H9 (cell line): ENCODE measurements around the gene UVRAG. TPM values are rescaled to one million over a fixed set of nuclear protein-coding genes. Genes with fewer than 3 reads are reported as not detected.

Experiments used
- DNase-seq: peaks from one replicate; pipeline ENCODE4 v3.0.0-alpha.2; 2017
- H2AFZ ChIP-seq: one replicate; pipeline ENCODE4 v1.6.1; 2013; ENCODE audit warnings: mild to moderate bottlenecking, low read length, control low read depth, moderate library complexity
- H2AK5ac ChIP-seq: 2 replicates; pipeline ENCODE4 v1.6.1; 2013; ENCODE audit warnings: low read length, control low read depth, mixed read lengths; ENCODE audit not compliant: insufficient read length
- H2BK120ac ChIP-seq: one replicate; pipeline ENCODE4 v1.6.1; 2013; ENCODE audit warnings: low read depth, mild to moderate bottlenecking, low read length, control low read depth, inconsistent platforms; ENCODE audit not compliant: poor library complexity, severe bottlenecking
- H2BK12ac ChIP-seq: 2 replicates; pipeline ENCODE4 v1.6.1; 2013; ENCODE audit warnings: low read length, control low read depth, mixed read lengths, low read depth; ENCODE audit not compliant: insufficient read length
- H2BK15ac ChIP-seq: 2 replicates; pipeline ENCODE4 v1.6.1; 2013; ENCODE audit warnings: low read depth, low read length, control low read depth
- H2BK20ac ChIP-seq: one replicate; pipeline ENCODE4 v1.6.1; 2013; ENCODE audit warnings: low read depth, mild to moderate bottlenecking, low read length, control low read depth, inconsistent platforms; ENCODE audit not compliant: poor library complexity, severe bottlenecking
- H2BK5ac ChIP-seq: 2 replicates; pipeline ENCODE4 v1.6.1; 2013; ENCODE audit warnings: low read length, control low read depth, mixed read lengths; ENCODE audit not compliant: insufficient read length
- H3K14ac ChIP-seq: 2 replicates; pipeline ENCODE4 v1.6.1; 2013; ENCODE audit warnings: low read length, control low read depth; ENCODE audit not compliant: insufficient read depth
- H3K18ac ChIP-seq: 2 replicates; pipeline ENCODE4 v1.6.1; 2013; ENCODE audit warnings: low read depth, mild to moderate bottlenecking, mixed read lengths, low read length, control low read depth; ENCODE audit not compliant: insufficient read length
- H3K23ac ChIP-seq: 2 replicates; pipeline ENCODE4 v1.6.1; 2013; ENCODE audit warnings: low read length, control low read depth, mixed read lengths, low read depth; ENCODE audit not compliant: insufficient read length
- H3K23me2 ChIP-seq: 2 replicates; pipeline ENCODE4 v1.6.1; 2013; ENCODE audit warnings: low read depth, mild to moderate bottlenecking, mixed read lengths, low read length, control low read depth; ENCODE audit not compliant: insufficient read length, poor library complexity, severe bottlenecking
- H3K27ac ChIP-seq: 2 replicates; pipeline ENCODE4 v1.5.1; 2013; ENCODE audit warnings: low read length, control low read depth, mixed read lengths, low read depth; ENCODE audit not compliant: insufficient read length
- H3K27me3 ChIP-seq: 2 replicates; pipeline ENCODE4 v1.6.1; 2013; ENCODE audit warnings: low read length, control low read depth, inconsistent platforms; ENCODE audit not compliant: insufficient read depth
- H3K4ac ChIP-seq: 2 replicates; pipeline ENCODE4 v1.6.1; 2013; ENCODE audit warnings: low read depth, mild to moderate bottlenecking, control low read depth, inconsistent platforms, low read length, moderate library complexity
- H3K4me1 ChIP-seq: 2 replicates; pipeline ENCODE4 v1.6.1; 2013; ENCODE audit warnings: low read length, control low read depth, inconsistent platforms; ENCODE audit not compliant: insufficient read depth
- H3K4me2 ChIP-seq: 2 replicates; pipeline ENCODE4 v1.6.1; 2013; ENCODE audit warnings: low read length, control low read depth, mixed read lengths; ENCODE audit not compliant: insufficient read length, insufficient read depth
- H3K56ac ChIP-seq: 2 replicates; pipeline ENCODE4 v1.6.1; 2013; ENCODE audit warnings: low read depth, mild to moderate bottlenecking, mixed read lengths, low read length, control low read depth; ENCODE audit not compliant: insufficient read length
- H3K79me1 ChIP-seq: 2 replicates; pipeline ENCODE4 v1.6.1; 2013; ENCODE audit warnings: low read depth, mild to moderate bottlenecking, moderate library complexity, low read length, control low read depth, inconsistent platforms; ENCODE audit not compliant: insufficient read depth, poor library complexity, severe bottlenecking
- H3K79me2 ChIP-seq: 2 replicates; pipeline ENCODE4 v1.6.1; 2013; ENCODE audit warnings: low read length, control low read depth, inconsistent platforms; ENCODE audit not compliant: insufficient read depth
- H3K9ac ChIP-seq: 2 replicates; pipeline ENCODE4 v1.6.1; 2013; ENCODE audit warnings: low read length, control low read depth, mixed read lengths; ENCODE audit not compliant: insufficient read length; ENCODE audit errors: extremely low read depth
- H3K9me3 ChIP-seq: one replicate; pipeline ENCODE4 v1.6.1; 2013; ENCODE audit warnings: low read depth, low read length, inconsistent platforms; ENCODE audit not compliant: control insufficient read depth
- H3T11ph ChIP-seq: one replicate; pipeline ENCODE4 v1.6.1; 2013; ENCODE audit warnings: mild to moderate bottlenecking, low read length, control low read depth, inconsistent platforms
- H4K20me1 ChIP-seq: one replicate; pipeline ENCODE4 v1.6.1; 2013; ENCODE audit not compliant: control insufficient read depth, insufficient read length, insufficient read depth
- H4K5ac ChIP-seq: 2 replicates; pipeline ENCODE4 v1.6.1; 2013; ENCODE audit warnings: low read depth, mild to moderate bottlenecking, mixed read lengths, low read length, control low read depth; ENCODE audit not compliant: insufficient read length
- H4K8ac ChIP-seq: replicated peaks from 2 replicates; pipeline ENCODE4 v1.6.1; 2013; ENCODE audit warnings: low read length, control low read depth, mixed read lengths, low read depth; ENCODE audit not compliant: insufficient read length
- H4K91ac ChIP-seq: 2 replicates; pipeline ENCODE4 v1.6.1; 2013; ENCODE audit warnings: low read depth, mild to moderate bottlenecking, moderate library complexity, mixed read lengths, low read length, control low read depth; ENCODE audit not compliant: insufficient read length
- H3K27ac Mint-ChIP-seq, 3 experiments: 2 replicates in 2 of 3; 3 replicates in 1 of 3; pipeline ENCODE4 v1.8.0; 2020 to 2021; ENCODE audit warnings: mixed read lengths in 3 of 3, mild to moderate bottlenecking in 1 of 3, moderate library complexity in 1 of 3
- H3K27me3 Mint-ChIP-seq: 2 replicates; pipeline ENCODE4 v1.8.0; 2021; ENCODE audit warnings: low read depth, mild to moderate bottlenecking, moderate library complexity, mixed read lengths
- H3K36me3 Mint-ChIP-seq, 3 experiments: 2 replicates in 2 of 3; 3 replicates in 1 of 3; pipeline ENCODE4 v1.8.0; 2020 to 2021; ENCODE audit warnings: low read depth in 3 of 3, mixed read lengths in 3 of 3; ENCODE audit not compliant: insufficient read depth in 1 of 3
- H3K4me1 Mint-ChIP-seq, 2 experiments: 2 replicates each; pipeline ENCODE4 v1.8.0; 2020; ENCODE audit warnings: mixed read lengths in 2 of 2
- H3K4me3 Mint-ChIP-seq, 2 experiments: 2 replicates in 1 of 2; 3 replicates in 1 of 2; pipeline ENCODE4 v1.8.0; 2020 to 2021; ENCODE audit warnings: mild to moderate bottlenecking in 2 of 2, mixed read lengths in 2 of 2, moderate library complexity in 1 of 2
- H3K9me3 Mint-ChIP-seq, 2 experiments: 2 replicates in 1 of 2; 3 replicates in 1 of 2; pipeline ENCODE4 v1.8.0; 2020; ENCODE audit warnings: mild to moderate bottlenecking in 2 of 2, mixed read lengths in 2 of 2, moderate library complexity in 1 of 2
- CTCF ChIP-seq: fragments of 200-600 bp; sonication (generic); conservative IDR thresholded peaks from 3 replicates; pipeline ENCODE4 v1.8.0; 2021; ENCODE audit warnings: antibody characterized with exemption, mild to moderate bottlenecking
- WGBS: extraction: QIAGEN DNeasy Blood & Tissue Kit; methylation state at CpG from one replicate; pipeline ENCODE4 v1.1.7; 2013; ENCODE audit warnings: missing lambda C conversion rate, low lambda C conversion rate, mixed read lengths; ENCODE audit not compliant: insufficient read length; ENCODE audit errors: extremely low coverage; 5-methylcytosine and 5-hydroxymethylcytosine counted together
- total RNA-seq: library from RNA; stranded (reverse); gene quantifications from 2 replicates; pipeline ENCODE4 v1.2.1, GENCODE V29; 2021

Gene UVRAG
- total RNA-seq, 1 experiment from 2014 or later: 18.5 TPM

GRCh38 chr11:76160856-76161255 lies 345.8 kb downstream of the UVRAG start:
- Mint-ChIP-seq H3K27me3 (peaks cover 52% of the 10 kb centered on the region), H3K9me3 (no peaks in the 10 kb centered on the region; a peak in 1 of 5 replicates), H3K36me3 (no peaks in the 10 kb centered on the region), H3K27ac (no peak overlapping the region), H3K4me1 (0 out of 4 replicates have a peak, but pooled peaks cover 0 to 3% of the 10 kb centered on the region in 2 experiments), H3K4me3 (no peak overlapping the region)
- no peak overlapping the region for H4K5ac ChIP-seq
- H3T11ph ChIP-seq: no peak overlapping the region
- WGBS: no CpG with 5 or more reads among the region's 8 CpGs
- H2BK20ac ChIP-seq: no peak overlapping the region
- no peak overlapping the region for H3K56ac ChIP-seq
- H3K79me2 ChIP-seq: no peaks in the 10 kb centered on the region
- H3K27me3 ChIP-seq: no peaks in the 10 kb centered on the region; the same call in 1 of the 2 replicates
- TF ChIP-seq CTCF: no peak
- H3K23me2 ChIP-seq: no peaks in the 10 kb centered on the region
- no peaks in the 10 kb centered on the region for H3K4me1 ChIP-seq
- H3K27ac ChIP-seq: no peak overlapping the region
- no peak overlapping the region for H4K8ac ChIP-seq
- no peak overlapping the region for H4K91ac ChIP-seq
- H3K9me3 ChIP-seq: no peaks in the 10 kb centered on the region
- H3K79me1 ChIP-seq: no peaks in the 10 kb centered on the region
- no peak overlapping the region for H3K18ac ChIP-seq
- no peaks in the 10 kb centered on the region for H4K20me1 ChIP-seq
- no peak overlapping the region for H2BK12ac ChIP-seq
- no peak overlapping the region for H2BK15ac ChIP-seq
- DNase-seq: no peak
- no peak overlapping the region for H3K14ac ChIP-seq
- H2BK120ac ChIP-seq: no peak overlapping the region
- no peak overlapping the region for H2AK5ac ChIP-seq
- H2BK5ac ChIP-seq: no peak overlapping the region
- H3K4ac ChIP-seq: no peak overlapping the region
- no peak overlapping the region for H3K23ac ChIP-seq
- no peak overlapping the region for H3K4me2 ChIP-seq
- no peak overlapping the region for H2AFZ ChIP-seq
- no peak overlapping the region for H3K9ac ChIP-seq
